Stimulated activated memory B cell treated with anti-CD40 and anti-IgM and Interleukin-4, amounts not matched to agents 10 μg/mL and 1 μg/mL and 100 μg/mL, for 72 hours (primary cell): ENCODE results near the gene FAM120C.

Source experiments
- ATAC-seq: fragments of 150-1000 bp; cut with Tn5 transposase; 2 replicates; pipeline ENCODE4 v1.10.0; 2021
- H3K27ac Mint-ChIP-seq: one replicate; pipeline ENCODE4 v1.8.0; 2022; ENCODE audit warnings: mild to moderate bottlenecking, mixed read lengths
- H3K27me3 Mint-ChIP-seq: one replicate; pipeline ENCODE4 v1.8.0; 2022; ENCODE audit warnings: mixed read lengths
- H3K36me3 Mint-ChIP-seq: one replicate; pipeline ENCODE4 v1.8.0; 2022; ENCODE audit warnings: mixed read lengths
- H3K4me1 Mint-ChIP-seq: one replicate; pipeline ENCODE4 v1.8.0; 2022; ENCODE audit warnings: mixed read lengths
- H3K4me3 Mint-ChIP-seq: one replicate; pipeline ENCODE4 v1.8.0; 2022; ENCODE audit warnings: mild to moderate bottlenecking, moderate library complexity, mixed read lengths
- H3K9me3 Mint-ChIP-seq: one replicate; pipeline ENCODE4 v1.8.0; 2022; ENCODE audit warnings: mixed read lengths

FAM120C gene, protein sequence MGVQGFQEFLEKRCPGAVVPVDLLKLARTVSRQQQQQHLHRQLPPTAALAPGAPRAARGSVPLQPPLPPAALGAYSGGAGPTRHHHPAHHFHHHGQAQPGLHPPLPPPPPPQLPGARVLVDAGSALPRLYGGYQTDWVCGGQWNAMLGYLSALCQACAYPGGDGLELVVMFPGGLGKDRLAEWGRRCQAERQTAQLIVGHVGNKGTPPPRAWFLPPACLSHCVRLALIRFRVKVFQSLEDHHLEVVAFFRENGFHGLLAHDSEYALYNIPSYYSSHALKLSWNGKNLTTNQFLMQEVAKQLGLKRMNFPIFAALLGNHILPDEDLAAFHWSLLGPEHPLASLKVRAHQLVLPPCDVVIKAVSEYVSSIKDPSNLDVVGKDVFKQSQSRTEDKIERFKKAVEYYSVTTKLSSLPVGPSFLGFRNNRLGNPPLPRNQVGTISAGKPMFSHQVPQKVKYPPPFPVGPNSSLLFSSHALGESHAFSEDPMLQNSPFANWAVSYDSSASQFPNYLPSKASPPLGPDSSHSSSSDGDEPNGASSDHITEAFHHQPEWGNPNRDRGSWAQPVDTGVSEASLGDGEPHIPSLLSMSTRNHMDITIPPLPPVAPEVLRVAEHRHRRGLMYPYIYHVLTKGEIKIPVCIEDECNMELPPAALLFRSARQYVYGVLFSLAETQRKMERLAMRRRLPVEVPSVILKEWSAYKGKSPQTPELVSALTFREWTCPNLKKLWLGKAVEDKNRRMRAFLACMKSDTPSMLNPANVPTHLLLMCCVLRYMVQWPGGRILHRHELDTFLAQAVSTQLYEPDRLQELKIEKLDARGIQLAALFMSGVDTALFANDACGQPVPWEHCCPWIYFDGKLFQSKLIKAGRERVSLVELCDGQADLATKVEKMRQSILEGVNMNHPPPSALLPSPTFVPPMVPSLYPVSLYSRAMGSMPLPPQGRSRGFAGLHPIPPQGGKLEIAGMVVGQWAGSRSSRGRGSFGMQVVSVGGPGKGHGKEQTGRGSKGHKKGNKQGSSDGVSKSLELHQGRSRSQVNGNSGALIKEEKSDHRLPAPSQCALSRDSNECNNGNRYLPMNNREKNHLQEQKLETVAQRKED

DNA sequence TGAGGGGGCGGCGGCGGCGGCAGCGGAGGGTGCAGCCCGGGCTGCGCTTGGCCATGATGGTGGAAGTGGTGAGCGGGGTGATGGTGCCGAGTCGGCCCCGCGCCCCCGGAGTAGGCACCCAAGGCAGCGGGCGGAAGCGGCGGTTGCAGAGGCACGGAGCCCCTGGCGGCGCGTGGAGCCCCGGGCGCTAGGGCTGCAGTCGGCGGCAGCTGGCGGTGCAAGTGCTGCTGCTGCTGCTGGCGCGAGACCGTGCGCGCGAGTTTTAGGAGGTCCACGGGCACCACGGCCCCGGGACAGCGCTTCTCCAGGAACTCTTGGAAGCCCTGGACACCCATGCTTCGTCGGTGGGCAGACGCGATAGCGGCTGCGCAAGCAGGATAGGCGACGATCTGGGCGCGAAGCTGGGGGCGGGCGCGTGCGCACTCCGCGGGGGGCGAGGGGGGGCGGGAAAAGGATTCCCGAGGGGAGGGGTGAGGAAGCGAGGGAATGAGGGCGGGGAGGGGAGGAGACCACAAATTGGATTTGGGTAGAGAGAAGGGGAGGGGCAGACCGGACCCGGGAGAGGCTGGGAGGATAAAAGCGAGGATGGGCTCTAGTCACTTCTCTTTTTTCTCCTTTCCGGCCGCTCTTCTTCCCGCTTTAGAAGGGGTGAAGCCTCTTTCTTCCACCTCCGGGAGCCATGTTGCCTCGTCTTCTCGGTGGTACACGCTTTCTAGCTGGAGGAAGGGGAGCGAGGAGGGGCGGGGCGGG is at the start of gene FAM120C:
Gene FAM120C (minus strand): TSS at position 391 of the 750 bp plus-strand sequence. CDS start 56 bp downstream, at position 335.
- peak within 1 kb of the TSS; percentile 90 for H3K4me3 Mint-ChIP-seq
- H3K36me3 Mint-ChIP-seq = peaks cover 18% of the 10 kb centered on the region
- H3K9me3 Mint-ChIP-seq = no peaks in the 10 kb centered on the region
- peak; percentile 88 for ATAC-seq
- H3K27ac Mint-ChIP-seq = peak within 1 kb of the TSS; percentile 77
- H3K27me3 Mint-ChIP-seq = no peaks in the 10 kb centered on the region
- peaks cover 43% of the 10 kb centered on the region for H3K4me1 Mint-ChIP-seq

DNA sequence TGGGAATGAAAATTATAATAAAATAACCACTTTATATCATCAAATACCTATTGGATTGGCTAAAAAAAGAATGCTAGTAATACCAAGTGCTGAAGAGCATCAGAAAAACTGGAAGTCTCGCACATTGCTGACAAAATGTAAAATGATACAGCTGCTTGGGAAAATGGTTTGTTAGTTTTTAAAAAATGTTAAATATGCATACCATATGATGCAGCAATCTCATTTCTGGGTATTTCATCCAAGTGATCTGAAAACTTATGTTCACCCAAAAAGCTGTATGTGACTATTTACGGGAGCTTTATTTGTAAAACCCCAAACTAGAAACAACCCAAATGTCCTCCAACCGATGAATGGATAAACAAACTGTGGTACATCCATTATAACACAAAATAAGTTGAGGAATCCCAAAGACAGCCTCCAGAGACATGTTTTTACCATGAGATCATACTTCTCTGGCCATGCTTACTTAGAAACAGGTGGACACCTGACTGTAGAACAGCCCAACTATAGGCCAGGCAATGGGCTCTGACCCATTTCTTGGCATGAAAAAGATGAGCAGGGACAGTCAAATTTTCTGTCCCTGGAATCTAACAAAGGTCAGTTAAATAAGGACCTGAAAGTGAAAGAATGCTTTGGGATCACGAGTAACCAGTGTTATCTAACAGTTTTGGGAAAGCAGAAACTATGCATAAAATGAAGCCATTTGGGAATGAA is 47.5 kb upstream of the FAM120C start:
- Mint-ChIP-seq H3K27me3 (no peaks in the 10 kb centered on the region), H3K4me1 (no peaks in the 10 kb centered on the region), H3K4me3 (no peak overlapping the region), H3K27ac (no peak overlapping the region), H3K9me3 (no peaks in the 10 kb centered on the region), H3K36me3 (no peaks in the 10 kb centered on the region)
- no peak for ATAC-seq

DNA sequence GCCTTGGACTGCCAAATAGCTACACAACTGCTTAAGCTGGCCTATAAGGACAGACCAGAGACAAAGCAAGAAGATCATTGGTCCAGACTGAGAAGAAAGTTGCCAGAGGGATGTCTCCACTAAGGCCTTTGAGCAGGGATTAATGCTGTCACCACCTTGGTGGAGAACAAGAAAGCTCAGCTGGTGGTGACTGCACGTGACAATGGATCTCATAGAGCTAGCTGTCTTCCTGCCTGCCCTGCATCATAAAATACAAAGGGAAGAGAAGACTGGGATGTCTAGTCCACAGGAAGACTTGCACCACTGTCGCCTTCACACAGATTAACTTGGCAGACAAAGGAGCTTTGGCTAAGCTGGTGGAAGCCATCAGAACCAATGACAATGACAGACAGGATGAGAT is 40.5 kb upstream of the FAM120C start:
- no peak for ATAC-seq
- H3K4me1 Mint-ChIP-seq = no peaks in the 10 kb centered on the region
- H3K27me3 Mint-ChIP-seq = no peaks in the 10 kb centered on the region
- no peak overlapping the region for H3K4me3 Mint-ChIP-seq
- H3K27ac Mint-ChIP-seq = no peak overlapping the region
- no peaks in the 10 kb centered on the region for H3K9me3 Mint-ChIP-seq
- H3K36me3 Mint-ChIP-seq = no peaks in the 10 kb centered on the region

DNA sequence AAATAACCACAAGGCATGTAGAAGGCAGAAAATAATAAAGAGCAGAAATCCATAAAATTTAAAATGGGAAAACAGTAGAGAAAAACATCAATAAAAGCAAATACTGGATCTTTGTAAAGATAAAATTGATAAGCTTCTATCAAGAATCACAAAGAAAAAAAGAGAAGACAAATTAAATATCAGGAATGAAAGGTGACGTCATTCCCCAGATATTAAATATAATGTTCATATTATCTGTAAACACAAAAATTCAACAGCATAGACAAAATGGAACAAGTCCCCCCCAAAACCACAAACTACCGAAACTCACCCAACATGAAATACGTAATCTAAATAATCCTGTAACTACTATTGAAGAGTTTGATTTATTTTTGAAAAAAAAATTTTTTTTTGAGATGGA is 30.5 kb upstream of the FAM120C start:
- Mint-ChIP-seq H3K9me3 (no peaks in the 10 kb centered on the region), H3K4me3 (no peak overlapping the region), H3K27me3 (no peaks in the 10 kb centered on the region), H3K27ac (no peak overlapping the region), H3K4me1 (no peaks in the 10 kb centered on the region), H3K36me3 (no peaks in the 10 kb centered on the region)
- no peak for ATAC-seq

DNA sequence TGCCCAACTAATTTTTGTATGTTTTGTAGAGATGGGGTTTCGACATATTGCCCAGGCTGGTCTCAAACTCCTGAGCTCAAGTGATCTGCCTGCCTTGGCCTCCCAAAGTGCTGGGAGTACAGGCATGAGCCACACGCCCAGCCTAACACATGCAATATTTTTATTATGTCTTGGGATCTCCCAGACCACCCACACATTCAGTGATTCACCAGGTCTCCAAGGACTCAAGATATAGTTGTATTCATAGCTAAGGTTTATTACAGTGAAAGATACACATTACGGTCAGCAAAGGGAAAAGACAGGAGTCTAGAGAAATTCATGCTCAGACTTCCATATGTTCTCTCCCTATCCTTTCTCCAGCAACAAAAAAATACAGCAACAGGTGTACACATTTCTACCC is 25.5 kb upstream of the FAM120C start:
- no peak for ATAC-seq
- Mint-ChIP-seq H3K4me1 (no peaks in the 10 kb centered on the region), H3K36me3 (no peaks in the 10 kb centered on the region), H3K9me3 (no peaks in the 10 kb centered on the region), H3K27me3 (no peaks in the 10 kb centered on the region), H3K27ac (no peak overlapping the region), H3K4me3 (no peak overlapping the region)

DNA sequence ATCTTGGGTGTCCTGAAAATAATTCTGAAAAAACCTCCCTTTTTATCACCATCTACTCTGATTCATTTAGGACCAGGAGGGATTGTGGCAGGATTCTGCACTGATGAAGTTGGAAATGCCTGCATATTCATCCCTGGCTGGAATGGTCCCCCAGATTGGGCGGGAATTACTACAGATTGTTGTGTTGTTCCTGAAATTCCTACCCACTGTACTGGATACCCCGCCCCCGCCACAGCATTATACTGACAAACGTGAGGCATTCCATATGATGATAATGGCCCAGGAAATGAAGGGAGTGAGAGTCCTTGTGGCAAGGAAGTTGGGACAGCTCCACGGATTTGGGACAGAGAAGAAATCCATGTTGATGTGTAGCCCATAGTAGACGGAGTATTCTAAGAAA is 15.2 kb upstream of the FAM120C start:
- Mint-ChIP-seq H3K9me3 (no peaks in the 10 kb centered on the region), H3K4me3 (no peak overlapping the region), H3K27me3 (peaks cover 8% of the 10 kb centered on the region), H3K36me3 (no peaks in the 10 kb centered on the region), H3K4me1 (no peaks in the 10 kb centered on the region), H3K27ac (no peak overlapping the region)
- no peak for ATAC-seq

DNA sequence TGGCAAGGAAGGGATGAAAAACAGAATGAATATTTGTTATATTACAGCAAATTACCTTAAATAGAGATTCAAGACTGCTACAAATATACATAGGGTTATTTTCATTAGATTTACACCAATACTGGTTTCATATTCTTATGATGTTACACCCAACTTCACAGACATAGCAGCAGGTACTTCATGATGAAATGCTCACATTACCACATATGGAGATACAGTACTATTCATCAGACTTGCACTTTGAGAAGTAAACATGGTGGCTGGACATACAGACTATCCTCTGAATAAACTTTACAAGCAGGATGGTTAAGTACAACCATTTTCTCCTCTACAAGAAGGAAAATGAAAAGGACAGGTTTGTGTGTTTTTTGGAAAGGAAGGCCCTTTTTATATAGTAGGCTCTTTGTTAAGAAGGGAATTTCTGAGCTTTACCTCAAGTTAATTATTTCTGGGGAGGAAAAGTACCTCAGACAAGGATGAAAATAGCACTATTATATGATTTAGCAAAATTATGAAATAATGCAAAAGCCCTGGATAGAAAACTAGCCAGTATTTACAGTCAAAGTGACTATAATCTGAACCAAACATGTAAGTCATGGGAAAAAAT is 12.0 kb upstream of the FAM120C start:
- Mint-ChIP-seq H3K27me3 (peaks cover 7% of the 10 kb centered on the region), H3K9me3 (no peaks in the 10 kb centered on the region), H3K27ac (no peak overlapping the region), H3K4me3 (no peak overlapping the region), H3K4me1 (no peaks in the 10 kb centered on the region), H3K36me3 (no peaks in the 10 kb centered on the region)
- ATAC-seq = no peak

DNA sequence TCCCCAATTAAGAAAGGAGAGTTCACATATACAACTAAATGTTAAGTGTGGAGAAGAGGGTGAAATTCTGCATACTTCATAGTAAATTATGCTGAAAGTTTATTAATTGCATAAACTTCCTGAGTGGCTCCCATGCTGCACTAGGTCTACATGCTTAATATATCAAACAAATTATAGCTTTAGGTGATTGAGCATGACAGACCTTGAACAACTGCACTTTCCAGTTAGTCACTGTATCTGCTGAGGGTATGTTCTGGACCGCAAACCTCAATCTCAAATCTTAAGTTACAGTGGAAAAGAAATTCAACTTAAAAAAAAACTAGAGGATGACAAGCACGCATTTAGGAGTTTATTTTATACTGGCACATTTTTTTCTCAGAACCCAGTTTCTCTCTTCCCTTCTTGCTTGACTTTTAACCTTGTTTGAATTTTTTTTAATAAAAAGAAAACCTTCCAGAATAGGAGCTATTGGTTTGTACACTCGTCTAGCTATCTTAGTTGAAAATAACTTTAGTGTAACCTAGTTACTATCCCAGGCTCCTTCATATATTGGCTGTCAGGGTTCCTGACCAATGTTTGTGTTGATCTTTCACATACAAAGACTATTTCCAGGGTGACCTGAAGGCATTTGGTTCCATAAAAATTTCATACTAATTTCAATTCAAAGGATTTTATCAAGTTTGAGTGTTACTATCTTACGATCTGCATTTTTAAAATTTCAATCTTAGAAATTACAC is 10.2 kb upstream of the FAM120C start:
- H3K4me1 Mint-ChIP-seq = no peaks in the 10 kb centered on the region
- H3K4me3 Mint-ChIP-seq = no peak overlapping the region
- ATAC-seq = no peak
- H3K27ac Mint-ChIP-seq = no peak overlapping the region
- no peaks in the 10 kb centered on the region for H3K9me3 Mint-ChIP-seq
- no peaks in the 10 kb centered on the region for H3K27me3 Mint-ChIP-seq
- no peaks in the 10 kb centered on the region for H3K36me3 Mint-ChIP-seq

DNA sequence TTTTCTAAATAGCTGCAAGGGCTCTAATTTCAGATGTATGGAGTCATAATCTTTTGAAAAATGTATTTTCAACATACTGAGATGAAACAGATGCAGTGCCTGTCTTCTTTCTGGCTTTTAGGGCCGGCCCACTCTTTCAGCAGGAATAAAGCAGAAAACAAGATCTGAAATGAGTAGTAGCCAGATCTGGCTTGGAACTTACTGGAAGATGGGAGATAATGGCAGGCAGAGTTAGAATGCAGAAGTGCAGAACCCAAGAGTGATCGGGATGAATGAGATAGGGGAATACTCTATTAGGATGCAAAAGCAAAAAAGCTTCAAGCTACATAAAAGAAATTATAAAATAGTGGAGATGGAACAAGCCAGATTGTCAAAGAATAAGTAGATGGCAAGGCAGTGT is 1.4 kb upstream of the FAM120C start:
- no peaks in the 10 kb centered on the region for H3K9me3 Mint-ChIP-seq
- H3K4me1 Mint-ChIP-seq = peaks cover 34% of the 10 kb centered on the region
- no peaks in the 10 kb centered on the region for H3K27me3 Mint-ChIP-seq
- H3K27ac Mint-ChIP-seq = no peak overlapping the region
- peaks cover 16% of the 10 kb centered on the region for H3K36me3 Mint-ChIP-seq
- ATAC-seq = no peak
- no peak overlapping the region for H3K4me3 Mint-ChIP-seq

DNA sequence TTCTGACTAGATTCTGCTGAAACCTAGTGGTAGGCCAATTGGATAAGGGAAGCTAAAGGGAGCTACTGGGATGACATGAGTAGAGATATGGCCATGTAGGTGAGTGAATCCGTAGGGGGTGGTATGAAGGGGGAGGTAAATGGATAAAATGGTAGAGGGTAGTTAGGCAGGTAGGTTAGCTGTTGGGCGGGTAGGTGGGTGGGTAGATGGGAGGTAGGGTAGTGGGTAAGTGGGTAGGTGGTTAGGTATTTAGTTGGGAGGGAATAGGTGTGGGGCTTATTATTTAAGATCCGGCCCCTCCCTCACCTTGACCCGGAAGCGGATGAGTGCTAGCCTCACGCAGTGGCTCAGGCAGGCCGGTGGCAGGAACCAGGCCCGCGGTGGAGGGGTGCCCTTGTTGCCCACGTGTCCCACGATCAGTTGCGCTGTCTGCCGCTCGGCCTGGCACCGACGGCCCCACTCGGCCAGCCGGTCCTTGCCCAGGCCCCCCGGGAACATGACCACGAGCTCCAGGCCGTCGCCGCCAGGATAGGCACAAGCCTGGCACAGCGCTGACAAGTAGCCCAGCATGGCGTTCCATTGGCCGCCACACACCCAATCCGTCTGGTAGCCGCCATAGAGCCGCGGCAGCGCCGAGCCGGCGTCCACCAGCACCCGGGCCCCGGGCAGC is 725 bp downstream of the FAM120C start:
- Mint-ChIP-seq H3K4me3 (peak overlapping the region; percentile 90), H3K27ac (peak overlapping the region; percentile 77), H3K27me3 (no peaks in the 10 kb centered on the region), H3K36me3 (peaks cover 25% of the 10 kb centered on the region), H3K4me1 (peaks cover 50% of the 10 kb centered on the region), H3K9me3 (no peaks in the 10 kb centered on the region)
- peak; percentile 90 for ATAC-seq

DNA sequence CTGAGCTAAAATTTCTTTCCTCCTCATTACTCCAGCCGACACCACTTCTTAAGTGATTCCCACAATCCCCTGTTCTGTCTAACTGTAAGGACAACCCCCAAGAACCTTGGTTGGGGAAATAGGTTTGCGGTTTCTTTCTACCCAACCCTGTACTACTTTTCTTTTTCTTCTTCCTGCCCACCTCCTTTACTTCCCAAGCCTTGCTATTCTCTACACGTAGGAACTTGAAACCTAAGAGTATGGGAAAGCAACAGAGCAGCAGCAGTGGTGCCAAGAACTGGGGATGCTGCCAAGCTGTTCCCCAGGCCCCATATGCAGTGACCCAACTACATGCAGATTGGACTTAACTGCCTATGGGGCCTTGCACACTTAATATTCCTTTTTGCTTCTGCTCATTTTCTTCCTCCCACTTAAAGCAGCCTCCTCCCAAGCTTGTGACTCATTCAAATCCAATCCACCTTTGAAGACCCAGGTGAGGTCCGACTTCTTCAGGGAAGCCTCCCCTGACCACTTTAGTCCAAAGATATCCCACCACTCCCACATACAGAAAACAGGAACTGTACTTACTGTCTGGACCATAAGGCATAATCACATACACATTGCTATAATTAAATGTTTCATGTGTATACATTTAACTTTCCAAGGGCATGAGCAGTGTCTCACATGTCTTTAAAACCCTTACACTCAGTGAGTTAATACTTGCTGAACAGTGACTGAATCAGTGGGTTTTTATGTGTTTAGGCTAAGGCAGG is 1.7 kb downstream of the FAM120C start:
- Mint-ChIP-seq H3K9me3 (no peaks in the 10 kb centered on the region), H3K27ac (peak overlapping the region; percentile 77), H3K27me3 (no peaks in the 10 kb centered on the region), H3K36me3 (peaks cover 35% of the 10 kb centered on the region), H3K4me1 (peaks cover 59% of the 10 kb centered on the region), H3K4me3 (peak overlapping the region; percentile 90)
- ATAC-seq = no peak

DNA sequence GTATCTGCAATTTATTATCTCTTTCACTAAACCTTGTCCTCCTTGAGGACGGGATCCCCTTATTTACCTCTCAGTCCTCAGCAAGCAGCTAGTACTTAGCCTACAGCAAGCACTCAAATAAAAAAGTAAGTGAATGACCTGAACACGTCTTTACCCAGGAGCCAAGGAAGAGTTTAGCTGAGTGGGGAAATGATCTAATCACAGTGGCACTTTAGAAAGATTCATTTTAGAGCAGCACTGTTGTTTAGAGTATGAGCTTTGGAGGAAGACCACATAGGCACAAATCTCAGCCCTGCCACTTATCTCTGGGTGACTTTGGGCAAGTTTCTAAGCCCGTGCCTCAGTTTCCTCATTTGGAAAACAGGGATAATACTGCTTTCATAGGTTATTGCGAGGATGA is 2.7 kb downstream of the FAM120C start:
- H3K27me3 Mint-ChIP-seq = no peaks in the 10 kb centered on the region
- ATAC-seq = no peak
- H3K36me3 Mint-ChIP-seq = peaks cover 35% of the 10 kb centered on the region
- peaks cover 59% of the 10 kb centered on the region for H3K4me1 Mint-ChIP-seq
- H3K4me3 Mint-ChIP-seq = peak overlapping the region; percentile 90
- no peaks in the 10 kb centered on the region for H3K9me3 Mint-ChIP-seq
- peak overlapping the region; percentile 39 for H3K27ac Mint-ChIP-seq
